ENCODE data around the gene WDFY3.

The WDFY3 gene

GRCh38 chr4:84697615-84698201, 268.8 kb downstream of the WDFY3 start:
- no peak for TF ChIP-seq CTCF (conservative IDR thresholded peaks at IDR 0.05; ENCODE audit: low read depth, low read length)
- DNase-seq (ENCODE audit: low read depth) = no peak
- H3K4me3 ChIP-seq (ENCODE audit: low read depth, low read length) = no peak overlapping the region

GRCh38 chr4:84697159-84697558, 269.3 kb downstream of the WDFY3 start:
- DNase-seq (ENCODE audit: low read depth) = peak; percentile 32
- H3K4me3 ChIP-seq (ENCODE audit: low read depth, low read length) = no peak overlapping the region
- TF ChIP-seq CTCF (conservative IDR thresholded peaks at IDR 0.05; ENCODE audit: low read depth, low read length) = no peak

- no peak for DNase-seq (ENCODE audit: low read depth)
- TF ChIP-seq CTCF (conservative IDR thresholded peaks at IDR 0.05; ENCODE audit: low read depth, low read length) = no peak
- no peak overlapping the region for H3K4me3 ChIP-seq (ENCODE audit: low read depth, low read length)
Observed at GRCh38 chr4:84691800-84692199, 274.7 kb downstream of the WDFY3 start.

- DNase-seq (ENCODE audit: low read depth) = peak; percentile 92
- no peak for TF ChIP-seq CTCF (conservative IDR thresholded peaks at IDR 0.05; ENCODE audit: low read depth, low read length)
- no peak overlapping the region for H3K4me3 ChIP-seq (ENCODE audit: low read depth, low read length)
Observed at GRCh38 chr4:84691170-84691691, 275.3 kb downstream of the WDFY3 start.

- H3K4me3 ChIP-seq (ENCODE audit: low read depth, low read length) = no peak overlapping the region
- no peak for TF ChIP-seq CTCF (conservative IDR thresholded peaks at IDR 0.05; ENCODE audit: low read depth, low read length)
- DNase-seq (ENCODE audit: low read depth) = no peak
Observed at GRCh38 chr4:84690481-84690880, 276.0 kb downstream of the WDFY3 start.

- DNase-seq (ENCODE audit: low read depth) = no peak
- no peak for TF ChIP-seq CTCF (conservative IDR thresholded peaks at IDR 0.05; ENCODE audit: low read depth, low read length)
- H3K4me3 ChIP-seq (ENCODE audit: low read depth, low read length) = no peak overlapping the region
Observed at GRCh38 chr4:84689197-84689596, 277.3 kb downstream of the WDFY3 start.

- no peak overlapping the region for H3K4me3 ChIP-seq (ENCODE audit: low read depth, low read length)
- TF ChIP-seq CTCF (conservative IDR thresholded peaks at IDR 0.05; ENCODE audit: low read depth, low read length) = no peak
- no peak for DNase-seq (ENCODE audit: low read depth)
Observed at GRCh38 chr4:84688605-84689004, 277.9 kb downstream of the WDFY3 start.

All from choroid plexus epithelial cell (primary cell).